ENCODE measurements around the gene CXADR.

Gene CXADR

GRCh38 chr21:17540530-17540929, 27.7 kb downstream of the CXADR start:
- no peak for DNase-seq
- TF ChIP-seq POLR2A (IDR thresholded peaks at IDR 0.05; ENCODE audit: low read length) (no peak), GATA1 (IDR thresholded peaks at IDR 0.05; ENCODE audit: low read depth, low read length) (no peak)

GRCh38 chr21:17542371-17543011, 29.6 kb downstream of the CXADR start:
- DNase-seq, result no peak
- TF ChIP-seq POLR2A (IDR thresholded peaks at IDR 0.05; ENCODE audit: low read length) (no peak), GATA1 (IDR thresholded peaks at IDR 0.05; ENCODE audit: low read depth, low read length) (no peak)

GRCh38 chr21:17545007-17545406, 32.2 kb downstream of the CXADR start:
- DNase-seq, result no peak

GRCh38 chr21:17548262-17548661, 35.4 kb downstream of the CXADR start:
- DNase-seq, result no peak
- TF ChIP-seq GATA1 (IDR thresholded peaks at IDR 0.05; ENCODE audit: low read depth, low read length) (no peak), POLR2A (IDR thresholded peaks at IDR 0.05; ENCODE audit: low read length) (no peak)

More at GRCh38 chr21:17545007-17545406, 32.2 kb downstream of the CXADR start:
- TF ChIP-seq POLR2A (IDR thresholded peaks at IDR 0.05; ENCODE audit: low read length) (no peak), GATA1 (IDR thresholded peaks at IDR 0.05; ENCODE audit: low read depth, low read length) (no peak)

GRCh38 chr21:17550671-17551308, 37.9 kb downstream of the CXADR start:
- DNase-seq, result no peak
- TF ChIP-seq GATA1 (IDR thresholded peaks at IDR 0.05; ENCODE audit: low read depth, low read length) (no peak), POLR2A (IDR thresholded peaks at IDR 0.05; ENCODE audit: low read length) (no peak)

- no peak for TF ChIP-seq GATA1 (IDR thresholded peaks at IDR 0.05; ENCODE audit: low read depth, low read length)
- TF ChIP-seq POLR2A (IDR thresholded peaks at IDR 0.05; ENCODE audit: low read length), result no peak
- DNase-seq, result no peak
These were observed 39.6 kb downstream of the CXADR start for GRCh38 chr21:17552410-17552809.

GRCh38 chr21:17554120-17554519, 41.3 kb downstream of the CXADR start:
- no peak for TF ChIP-seq GATA1 (IDR thresholded peaks at IDR 0.05; ENCODE audit: low read depth, low read length)
- no peak for TF ChIP-seq POLR2A (IDR thresholded peaks at IDR 0.05; ENCODE audit: low read length)
- DNase-seq, result no peak

GRCh38 chr21:17554679-17555465, 42.0 kb downstream of the CXADR start:
- TF ChIP-seq POLR2A (IDR thresholded peaks at IDR 0.05; ENCODE audit: low read length) (no peak), GATA1 (IDR thresholded peaks at IDR 0.05; ENCODE audit: low read depth, low read length) (no peak)
- peak; percentile 3 to 46 for DNase-seq

- peak; percentile 12 to 52 for DNase-seq
- TF ChIP-seq POLR2A (IDR thresholded peaks at IDR 0.05; ENCODE audit: low read length) (no peak), GATA1 (IDR thresholded peaks at IDR 0.05; ENCODE audit: low read depth, low read length) (no peak)
These were observed 47.7 kb downstream of the CXADR start for GRCh38 chr21:17560377-17561025.

- no peak for DNase-seq
- TF ChIP-seq GATA1 (IDR thresholded peaks at IDR 0.05; ENCODE audit: low read depth, low read length) (no peak), POLR2A (IDR thresholded peaks at IDR 0.05; ENCODE audit: low read length) (no peak)
These were observed 57.9 kb downstream of the CXADR start for GRCh38 chr21:17570786-17571185.

GRCh38 chr21:17572431-17572830, 59.6 kb downstream of the CXADR start:
- TF ChIP-seq POLR2A (IDR thresholded peaks at IDR 0.05; ENCODE audit: low read length) (no peak), GATA1 (IDR thresholded peaks at IDR 0.05; ENCODE audit: low read depth, low read length) (no peak)
- no peak for DNase-seq

- DNase-seq, result no peak
- TF ChIP-seq GATA1 (IDR thresholded peaks at IDR 0.05; ENCODE audit: low read depth, low read length), result no peak
These were observed 62.2 kb downstream of the CXADR start for GRCh38 chr21:17575076-17575475.

- DNase-seq, result no peak
- no peak for TF ChIP-seq GATA1 (IDR thresholded peaks at IDR 0.05; ENCODE audit: low read depth, low read length)
These were observed 63.4 kb downstream of the CXADR start for GRCh38 chr21:17576080-17576835.
